ENCODE data around the gene LILRB3. TPM values are rescaled to one million over a fixed set of nuclear protein-coding genes. Genes with fewer than 3 reads are reported as not detected.

The LILRB3 gene
- 0.05 to 0.11 TPM (median 0.06 TPM) in 3 of 5 replicates, not detected in the others for total RNA-seq (2022; extraction: Qiagen RNA extraction; ENCODE audit: low read depth)

GRCh38 chr19:54222474-54223276, at the start of gene LILRB3:
Gene LILRB3, minus strand, starts transcription at chr19:54223007. Its CDS starts 31 bp downstream, at chr19:54222976.

DNA sequence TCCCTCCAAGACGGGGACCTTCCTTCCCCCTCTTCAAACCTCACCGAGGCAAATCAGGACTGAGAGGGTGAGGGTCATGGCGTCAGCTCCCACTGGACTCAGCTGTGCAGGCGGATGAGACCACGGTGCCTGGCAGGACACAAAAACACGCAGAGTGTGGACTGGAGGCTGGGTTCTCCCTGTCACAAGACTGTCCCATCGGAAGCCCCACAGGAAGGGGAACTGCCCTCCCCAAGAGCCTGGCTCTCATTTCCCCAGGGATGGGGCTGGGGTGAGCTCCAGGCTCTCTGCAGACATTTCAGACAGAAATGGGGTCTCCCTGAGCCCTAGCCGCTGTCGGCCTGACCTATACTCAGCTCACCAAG, 34.3 kb upstream of the LILRB3 start, which contains the start of gene LILRB5:
Gene LILRB5 (minus strand): TSS at position 158 of the 365 bp plus-strand sequence. CDS start 80 bp downstream, at position 78.

DNA sequence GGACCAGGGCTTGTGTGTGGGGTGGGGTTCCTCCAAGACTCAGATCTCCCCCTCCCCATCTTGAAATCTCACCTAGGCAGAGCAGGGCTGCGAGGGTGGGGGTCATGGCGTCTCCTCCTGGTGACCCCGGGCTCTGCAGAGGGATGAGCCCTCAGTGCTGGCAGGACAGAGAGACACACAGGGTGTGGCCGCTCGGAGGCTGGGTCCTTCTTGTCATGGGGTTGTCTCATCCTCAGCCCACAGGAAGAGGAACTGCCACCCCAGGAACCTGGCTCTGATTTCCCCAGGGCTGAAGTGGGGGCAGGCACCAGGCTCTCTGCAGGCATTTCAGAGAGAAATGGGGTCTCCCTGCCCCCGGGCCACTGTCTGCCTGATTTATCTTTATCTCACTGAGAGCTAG, 19.8 kb upstream of the LILRB3 start, which contains the start of gene LILRA6:
Gene LILRA6 (minus strand): TSS at position 145 of the 400 bp plus-strand sequence.

DNA sequence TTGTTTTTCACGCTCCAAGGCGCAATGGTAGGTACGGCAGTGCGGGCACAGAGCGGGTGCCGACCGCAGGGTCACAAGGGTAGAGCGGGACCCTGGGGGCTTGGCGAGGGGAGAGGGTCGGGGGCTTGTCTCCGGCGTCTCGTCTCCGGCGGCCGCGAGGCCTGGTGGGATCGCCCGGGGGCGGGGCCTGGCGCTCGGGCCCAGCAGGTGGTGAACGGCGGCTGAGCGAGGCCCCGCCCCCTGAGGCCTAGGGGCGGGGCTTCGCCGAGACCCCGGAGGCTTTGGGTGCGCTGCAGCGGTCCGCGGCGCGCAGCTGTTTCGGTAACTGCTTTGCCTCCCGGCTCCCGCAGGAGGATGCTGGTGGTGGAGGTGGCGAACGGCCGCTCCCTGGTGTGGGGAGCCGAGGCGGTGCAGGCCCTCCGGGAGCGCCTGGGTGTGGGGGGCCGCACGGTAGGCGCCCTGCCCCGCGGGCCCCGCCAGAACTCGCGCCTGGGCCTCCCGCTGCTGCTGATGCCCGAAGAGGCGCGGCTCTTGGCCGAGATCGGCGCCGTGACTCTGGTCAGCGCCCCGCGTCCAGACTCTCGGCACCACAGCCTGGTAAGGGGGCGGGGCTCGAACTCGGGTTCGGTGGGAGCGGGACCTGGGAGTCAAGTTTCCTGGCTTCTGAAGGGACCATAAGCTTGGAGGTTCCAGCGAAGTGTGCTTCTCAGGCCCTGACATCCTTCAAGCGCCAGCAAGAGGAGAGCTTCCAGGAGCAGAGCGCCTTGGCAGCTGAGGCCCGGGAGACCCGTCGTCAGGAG, 31.6 kb downstream of the LILRB3 start, which contains the start of gene TSEN34:
Gene TSEN34 (plus strand): TSS at position 298 of the 800 bp plus-strand sequence. CDS start 57 bp downstream, at position 355.

DNA sequence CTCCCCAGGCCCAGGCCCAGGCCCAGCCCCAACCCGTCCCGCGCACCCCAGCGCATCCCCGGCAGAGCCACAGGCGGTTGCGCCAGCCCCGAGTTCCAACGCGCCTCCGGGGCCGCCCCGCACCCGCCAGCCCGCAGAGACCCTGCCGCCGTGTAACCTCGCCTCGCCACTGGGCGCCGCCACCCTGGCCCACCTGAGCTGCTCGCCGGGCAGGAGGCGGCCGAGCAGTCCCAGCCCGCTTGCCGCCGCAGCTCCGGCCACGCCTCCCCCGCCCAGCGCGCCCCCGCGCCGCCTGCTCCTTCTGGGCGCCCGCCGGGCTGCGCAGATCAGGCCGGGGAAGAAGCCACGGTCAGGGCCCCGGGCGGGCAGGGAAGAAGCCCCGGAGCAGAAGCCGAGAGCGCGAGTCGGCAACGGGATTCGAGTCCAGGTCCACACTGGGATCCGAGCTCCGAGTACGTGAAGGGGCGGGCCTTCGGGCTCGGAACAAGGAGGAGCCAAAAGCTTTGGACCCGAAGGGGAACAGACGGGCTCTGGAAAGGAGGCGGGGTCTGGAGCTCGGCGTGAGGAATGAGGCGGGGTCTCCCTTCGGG, 33.6 kb downstream of the LILRB3 start, which contains the start of gene MBOAT7:
Gene MBOAT7 (minus strand): TSS at position 436 of the 590 bp plus-strand sequence. CDS start 1,072 bp downstream, outside the sequence.

DNA sequence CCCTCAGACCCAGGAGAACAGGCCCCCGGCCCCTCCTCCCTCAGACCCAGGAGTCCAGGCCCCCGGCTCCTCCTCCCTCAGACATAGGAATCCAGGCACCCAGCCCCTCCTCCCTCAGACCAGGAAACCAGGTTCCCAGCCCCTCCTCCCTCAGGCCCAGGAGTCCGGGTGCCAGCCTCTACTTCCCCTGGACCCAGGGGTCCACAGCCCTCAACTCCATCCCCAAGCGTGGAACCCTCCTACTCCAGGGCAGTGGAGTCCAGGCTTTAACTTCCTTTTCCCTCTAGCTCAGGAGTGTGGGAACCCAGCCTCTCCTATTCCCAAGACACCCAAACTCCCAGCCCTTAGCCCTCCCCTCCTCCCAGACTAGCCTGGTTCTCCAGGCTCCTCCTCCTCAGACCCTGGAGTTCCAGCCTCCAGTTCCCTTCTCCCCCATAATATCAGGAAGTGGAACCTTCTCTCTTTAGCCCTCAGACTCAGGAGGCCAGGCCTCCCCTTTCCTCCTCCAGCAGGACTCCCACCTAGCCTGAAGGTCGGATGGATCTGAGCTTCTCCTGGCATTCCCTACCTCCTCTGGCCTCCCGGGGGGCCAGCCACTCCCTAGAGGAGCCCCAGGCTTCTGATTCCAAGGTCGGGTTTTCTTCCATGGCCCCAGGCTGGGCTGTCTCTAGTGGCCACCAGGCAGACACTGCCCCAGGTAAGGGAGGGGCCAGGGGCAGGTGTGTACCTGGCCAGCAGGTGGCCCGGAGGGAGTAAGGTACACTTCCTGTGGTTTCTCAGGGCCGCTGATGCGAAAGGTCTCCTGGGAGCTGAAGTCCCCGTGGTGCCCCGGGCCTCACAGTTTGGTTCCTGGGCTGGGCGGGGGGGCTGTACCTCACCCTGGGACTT, 50.1 kb downstream of the LILRB3 start, which contains the start of gene TMC4:
Gene TMC4 (minus strand): TSS at position 690 of the 888 bp plus-strand sequence. CDS start 43 bp downstream, at position 647.

Other genes with a start within 250 kb of the LILRB3 start
- gene CACNG6, start 231.4 kb downstream of the LILRB3 start, total RNA-seq (2022; extraction: Qiagen RNA extraction; ENCODE audit: low read depth) = 9.7 to 13.4 TPM (median 10.8 TPM) in 5 replicates
- 0.35 to 0.81 TPM (median 0.79 TPM) in 4 of 5 replicates, not detected in the other for gene VSTM1, start 159.1 kb downstream of the LILRB3 start, total RNA-seq (2022; extraction: Qiagen RNA extraction; ENCODE audit: low read depth)
- not detected in 5 replicates for gene TARM1, start 141.6 kb downstream of the LILRB3 start, total RNA-seq (2022; extraction: Qiagen RNA extraction; ENCODE audit: low read depth)
- 0.21 to 0.51 TPM (median 0.30 TPM) in 5 replicates for gene OSCAR, start 122.2 kb downstream of the LILRB3 start, total RNA-seq (2022; extraction: Qiagen RNA extraction; ENCODE audit: low read depth)
- 194 to 262 TPM (median 237 TPM) in 5 replicates for gene NDUFA3, start 120.2 kb downstream of the LILRB3 start, total RNA-seq (2022; extraction: Qiagen RNA extraction; ENCODE audit: low read depth)
- gene TFPT, start 107.3 kb downstream of the LILRB3 start, total RNA-seq (2022; extraction: Qiagen RNA extraction; ENCODE audit: low read depth) = 21.9 to 25.5 TPM (median 23.0 TPM) in 5 replicates
- 112 to 122 TPM (median 116 TPM) in 5 replicates for gene PRPF31, start 107.3 kb downstream of the LILRB3 start, total RNA-seq (2022; extraction: Qiagen RNA extraction; ENCODE audit: low read depth)
- 60.9 to 77.0 TPM (median 70.0 TPM) in 5 replicates for gene CNOT3, start 85.2 kb downstream of the LILRB3 start, total RNA-seq (2022; extraction: Qiagen RNA extraction; ENCODE audit: low read depth)
- 6.7 to 9.8 TPM (median 9.1 TPM) in 5 replicates for gene LENG1, start 63.3 kb downstream of the LILRB3 start, total RNA-seq (2022; extraction: Qiagen RNA extraction; ENCODE audit: low read depth)
- 0.24 to 1.5 TPM (median 1.3 TPM) in 5 replicates for gene TMC4, start 49.8 kb downstream of the LILRB3 start, total RNA-seq (2022; extraction: Qiagen RNA extraction; ENCODE audit: low read depth)
- gene MBOAT7, start 33.4 kb downstream of the LILRB3 start, total RNA-seq (2022; extraction: Qiagen RNA extraction; ENCODE audit: low read depth) = 126 to 174 TPM (median 157 TPM) in 5 replicates
- gene TSEN34, start 31.7 kb downstream of the LILRB3 start, total RNA-seq (2022; extraction: Qiagen RNA extraction; ENCODE audit: low read depth) = 80.8 to 131 TPM (median 123 TPM) in 5 replicates
- 2,035 to 2,508 TPM (median 2,323 TPM) in 5 replicates for gene RPS9, start 22.1 kb downstream of the LILRB3 start, total RNA-seq (2022; extraction: Qiagen RNA extraction; ENCODE audit: low read depth)
- gene LILRA6, start 19.8 kb upstream of the LILRB3 start, total RNA-seq (2022; extraction: Qiagen RNA extraction; ENCODE audit: low read depth) = 0.03 to 0.07 TPM in 2 of 5 replicates, not detected in the others
- 0.03 to 0.06 TPM in 2 of 5 replicates, not detected in the others for gene LILRB5, start 34.3 kb upstream of the LILRB3 start, total RNA-seq (2022; extraction: Qiagen RNA extraction; ENCODE audit: low read depth)
- 0.14 TPM in 1 of 5 replicates, not detected in the others for gene LILRB2, start 58.1 kb upstream of the LILRB3 start, total RNA-seq (2022; extraction: Qiagen RNA extraction; ENCODE audit: low read depth)
- not detected in 5 replicates for gene LILRA5, start 90.2 kb upstream of the LILRB3 start, total RNA-seq (2022; extraction: Qiagen RNA extraction; ENCODE audit: low read depth)
- not detected in 5 replicates for gene LILRA4, start 116.2 kb upstream of the LILRB3 start, total RNA-seq (2022; extraction: Qiagen RNA extraction; ENCODE audit: low read depth)
- 0.08 to 0.12 TPM in 2 of 5 replicates, not detected in the others for gene LAIR1, start 141.9 kb upstream of the LILRB3 start, total RNA-seq (2022; extraction: Qiagen RNA extraction; ENCODE audit: low read depth)
- gene TTYH1, start 192.5 kb upstream of the LILRB3 start, total RNA-seq (2022; extraction: Qiagen RNA extraction; ENCODE audit: low read depth) = 0.10 TPM in 1 of 5 replicates, not detected in the others
- 85.8 to 138 TPM (median 96.4 TPM) in 5 replicates for gene LENG8, start 226.2 kb upstream of the LILRB3 start, total RNA-seq (2022; extraction: Qiagen RNA extraction; ENCODE audit: low read depth)
- gene LENG9, start 240.8 kb upstream of the LILRB3 start, total RNA-seq (2022; extraction: Qiagen RNA extraction; ENCODE audit: low read depth) = 4.6 to 7.5 TPM (median 6.5 TPM) in 5 replicates

All from A549 treated with CpdA at 1 μM for 4 hours (cell line).